IMR-90 (cell line): ENCODE measurements around the gene TGFB2. TPM values are rescaled to one million over a fixed set of nuclear protein-coding genes. Genes with fewer than 3 reads are reported as not detected.

Experiments used
- ATAC-seq: fragments of 200-7000 bp; cut with Tn5 transposase; 2 replicates; pipeline ENCODE4 v1.9.1; 2020; ENCODE audit warnings: low read depth, mild to moderate bottlenecking, moderate library complexity
- BruUV-seq: library from RNA; stranded (reverse); fragments of 400-500 nt; replicated peaks from 2 replicates; lab custom pipeline; 2021; lab: Mats Ljungman, UMichigan
- CTCF ChIA-PET: fragments of 300-600 bp; formaldehyde crosslinking; extraction: SDS; loops from one replicate; lab custom pipeline; 2021; ENCODE audit warnings: antibody characterized with exemption; lab: Yijun Ruan, JAX
- POLR2A ChIA-PET: fragments of 300-600 bp; sonication (Branson Sonifier 250); formaldehyde crosslinking; loops from one replicate; lab custom pipeline; 2022; ENCODE audit warnings: antibody characterized with exemption; ENCODE audit not compliant: unreplicated experiment; lab: Charles Lee
- DNase-seq: peaks from one replicate; pipeline ENCODE4 v3.0.0; 2013
- H2AFZ ChIP-seq: replicated peaks from 2 replicates; pipeline ENCODE3; 2013; ENCODE audit warnings: low read length, mild to moderate bottlenecking; ENCODE audit not compliant: poor library complexity
- H2AK5ac ChIP-seq: 2 replicates; pipeline ENCODE4 v1.6.1; 2013; ENCODE audit warnings: low read depth, low read length, inconsistent platforms
- H2AK9ac ChIP-seq: replicated peaks from 2 replicates; pipeline ENCODE3; 2013; ENCODE audit warnings: mild to moderate bottlenecking, low read depth, low read length, moderate library complexity; ENCODE audit not compliant: poor library complexity
- H2BK120ac ChIP-seq: 2 replicates; pipeline ENCODE4 v1.6.1; 2013; ENCODE audit warnings: low read depth, low read length, inconsistent platforms
- H2BK15ac ChIP-seq: 3 replicates; pipeline ENCODE4 v1.6.1; 2013; ENCODE audit warnings: low read depth, low read length, inconsistent platforms
- H2BK20ac ChIP-seq: 2 replicates; pipeline ENCODE4 v1.6.1; 2013; ENCODE audit warnings: low read depth, mild to moderate bottlenecking, inconsistent platforms, low read length, moderate library complexity
- H2BK5ac ChIP-seq: 2 replicates; pipeline ENCODE4 v1.6.1; 2013; ENCODE audit warnings: mild to moderate bottlenecking, low read depth, low read length, inconsistent platforms; ENCODE audit not compliant: poor library complexity, severe bottlenecking
- H3K14ac ChIP-seq: replicated peaks from 2 replicates; pipeline ENCODE4 v1.6.1; 2013; ENCODE audit warnings: low read depth, low read length, inconsistent platforms
- H3K18ac ChIP-seq: 2 replicates; pipeline ENCODE4 v1.6.1; 2013; ENCODE audit warnings: low read depth, low read length, control low read depth
- H3K23ac ChIP-seq: 2 replicates; pipeline ENCODE4 v1.6.1; 2013; ENCODE audit warnings: low read depth, low read length, inconsistent platforms
- H3K27ac ChIP-seq: 2 replicates; pipeline ENCODE4 v1.5.1; 2013; ENCODE audit warnings: mild to moderate bottlenecking, control low read depth, low read length; ENCODE audit not compliant: insufficient read depth
- H3K27me3 ChIP-seq: 2 replicates; pipeline ENCODE4 v1.6.1; 2013; ENCODE audit warnings: low read length; ENCODE audit not compliant: control insufficient read depth, insufficient read depth
- H3K36me3 ChIP-seq: 2 replicates; pipeline ENCODE4 v1.6.1; 2013; ENCODE audit warnings: low read length, mixed read lengths; ENCODE audit not compliant: control insufficient read depth, insufficient read depth
- H3K4ac ChIP-seq: 2 replicates; pipeline ENCODE4 v1.6.1; 2013; ENCODE audit warnings: low read depth, low read length, inconsistent platforms
- H3K4me1 ChIP-seq: 2 replicates; pipeline ENCODE4 v1.6.1; 2013; ENCODE audit warnings: low read length, mixed read lengths; ENCODE audit not compliant: control insufficient read depth, insufficient read depth
- H3K4me2 ChIP-seq: 2 replicates; pipeline ENCODE4 v1.6.1; 2013; ENCODE audit warnings: low read depth, mild to moderate bottlenecking, control low read depth, low read length, moderate library complexity
- H3K4me3 ChIP-seq: 2 replicates; pipeline ENCODE4 v1.5.1; 2013; ENCODE audit warnings: low read depth, mild to moderate bottlenecking, control low read depth, low read length, moderate library complexity; ENCODE audit not compliant: insufficient read depth
- H3K56ac ChIP-seq: 2 replicates; pipeline ENCODE4 v1.6.1; 2013; ENCODE audit warnings: low read length, inconsistent platforms; ENCODE audit not compliant: insufficient read depth; ENCODE audit errors: extremely low read depth
- H3K79me1 ChIP-seq, 2 experiments: 2 replicates each; pipeline ENCODE4 v1.6.1; 2013; ENCODE audit warnings: low read length in 2 of 2, inconsistent platforms in 1 of 2, low read depth in 1 of 2
- H3K9ac ChIP-seq: 2 replicates; pipeline ENCODE4 v1.6.1; 2013; ENCODE audit warnings: low read depth, low read length, control low read depth
- H3K9me1 ChIP-seq: 2 replicates; pipeline ENCODE4 v1.6.1; 2013; ENCODE audit warnings: low read length, inconsistent platforms; ENCODE audit not compliant: insufficient read depth
- H3K9me3 ChIP-seq: 2 replicates; pipeline ENCODE4 v1.6.1; 2013; ENCODE audit warnings: low read length; ENCODE audit not compliant: control insufficient read depth, insufficient read depth
- H4K20me1 ChIP-seq: 2 replicates; pipeline ENCODE4 v1.6.1; 2013; ENCODE audit warnings: low read length, inconsistent platforms; ENCODE audit not compliant: insufficient read depth
- H4K5ac ChIP-seq: 2 replicates; pipeline ENCODE4 v1.6.1; 2013; ENCODE audit warnings: mild to moderate bottlenecking, low read depth, low read length, control low read depth
- H4K8ac ChIP-seq, 2 experiments: 2 replicates each; pipeline ENCODE4 v1.6.1; 2013; ENCODE audit warnings: low read depth in 2 of 2, low read length in 2 of 2, control low read depth in 1 of 2, inconsistent platforms in 1 of 2
- H4K91ac ChIP-seq: 2 replicates; pipeline ENCODE4 v1.6.1; 2013; ENCODE audit warnings: low read depth, low read length, inconsistent platforms; ENCODE audit not compliant: insufficient read depth
- BHLHE40 ChIP-seq: fragments of 150-350 bp; IDR thresholded peaks from 2 replicates; pipeline ENCODE4 v1.6.1; 2016; ENCODE audit warnings: mild to moderate bottlenecking, low read depth, low read length
- CHD1 ChIP-seq: IDR thresholded peaks from 2 replicates; pipeline ENCODE4 v1.6.1; 2012; ENCODE audit warnings: low read depth, low read length, improper control_type of control experiment
- MAFK ChIP-seq: IDR thresholded peaks from 2 replicates; pipeline ENCODE4 v1.6.1; 2012; ENCODE audit warnings: low read depth, low read length, improper control_type of control experiment
- POLR2A ChIP-seq: IDR thresholded peaks from 2 replicates; pipeline ENCODE4 v1.6.1; 2012; ENCODE audit warnings: mild to moderate bottlenecking, low read depth, low read length
- RCOR1 ChIP-seq: IDR thresholded peaks from 2 replicates; pipeline ENCODE4 v1.6.1; 2012; ENCODE audit warnings: mild to moderate bottlenecking, low read length, improper control_type of control experiment; ENCODE audit not compliant: insufficient replicate concordance
- whole genome bisulfite sequencing, 2 experiments: methylation state at CpG; one replicate each; pipeline versions ENCODE4 v1.1.5 to v1.1.7; 2013; ENCODE audit warnings: missing lambda C conversion rate in 2 of 2; ENCODE audit not compliant: insufficient read length in 1 of 2; ENCODE audit errors: extremely low coverage in 2 of 2; 5-methylcytosine and 5-hydroxymethylcytosine counted together
- dilution Hi-C: fragments of 300-500 bp; cut with HindIII; formaldehyde crosslinking; loops from one replicate; pipeline ENCODE4 v1.14.3; 2018; ENCODE audit warnings: low sequenced_read_pairs; ENCODE audit not compliant: unreplicated experiment
- in situ Hi-C: fragments of 300-500 bp; cut with MboI; formaldehyde crosslinking; loops from 3 replicates; pipeline ENCODE4 v1.14.3; 2019; ENCODE audit warnings: low sequenced_read_pairs, inconsistent platforms, mixed read lengths
- intact Hi-C: fragments of 100-400 bp; cut with micrococcal nuclease; formaldehyde crosslinking; loops from 2 replicates; pipeline ENCODE4 v1.10.0; 2022
- polyA plus RNA-seq, 3 experiments: library from polyadenylated mRNA; depleted of rRNA; stranded (reverse); fragments of >200 nt; gene quantifications; 2 replicates each; pipeline ENCODE4 v1.2.3, GENCODE V29; 2012; ENCODE audit warnings: low replicate concordance in 1 of 3
- total RNA-seq: library from RNA; depleted of rRNA; stranded (reverse); fragments of >200 nt; gene quantifications from 2 replicates; pipeline ENCODE4 v1.2.3, GENCODE V29; 2012

Gene TGFB2
- total and polyA plus RNA-seq, 2 of the 4 experiments (the other 2 are of a cell fraction), result 3.7 to 3.8 TPM

DNA sequence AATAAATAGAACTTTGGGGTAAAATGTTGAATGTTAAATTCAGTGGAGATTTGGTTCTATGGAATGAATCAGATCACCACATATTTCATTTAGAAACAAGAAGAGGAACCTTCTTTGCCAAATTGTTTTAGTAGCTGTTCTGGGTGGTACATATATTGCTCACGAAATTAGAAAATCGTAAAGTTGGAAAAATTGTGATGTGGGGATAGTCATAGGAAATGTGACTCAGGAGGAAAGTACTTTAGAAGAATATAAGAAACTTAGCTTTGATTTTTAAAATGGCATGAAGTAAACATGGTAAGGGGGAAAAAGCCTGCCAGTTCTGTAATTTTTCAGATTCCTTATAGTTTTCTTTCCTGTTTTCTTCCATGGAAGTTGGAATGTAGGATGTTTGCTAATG, 32.6 kb upstream of the TGFB2 start:
- Histone ChIP-seq H3K4me3 (no peak overlapping the region), H3K18ac (no peak overlapping the region; the same call in 1 of the 2 replicates), H4K20me1 (no peaks in the 10 kb centered on the region), H3K36me3 (peaks cover 3% of the 10 kb centered on the region; the same call in 1 of the 2 replicates), H2BK120ac (peak overlapping the region; percentile 68; the same call in 1 of the 2 replicates), H2AK9ac (no peak overlapping the region), H4K8ac (peak overlapping the region in 1 of 2 experiments; percentile 9; a peak in 1 of 4 replicates), H3K4ac (peak overlapping the region; percentile 37; the same call in 1 of the 2 replicates), H3K27me3 (no peaks in the 10 kb centered on the region), H2AFZ (no peak overlapping the region), H3K14ac (0 out of 2 replicates have a peak overlapping the region, but pooled peaks have one; percentile 48), H3K9ac (no peak overlapping the region), H3K79me1 (peaks cover 0 to 3% of the 10 kb centered on the region in 2 experiments; a peak in 1 of 4 replicates), H3K9me3 (no peaks in the 10 kb centered on the region), H3K4me2 (no peak overlapping the region; the same call in 1 of the 2 replicates), H4K91ac (peak overlapping the region; percentile 79; the same call in 1 of the 2 replicates), H3K4me1 (peaks cover 5% of the 10 kb centered on the region; the same call in 1 of the 2 replicates), H2BK5ac (peak overlapping the region; percentile 30), H2AK5ac (no peak overlapping the region), H4K5ac (peak overlapping the region; percentile 74; the same call in 1 of the 2 replicates), H2BK20ac (no peak overlapping the region), H2BK15ac (no peak overlapping the region), H3K23ac (no peak overlapping the region), H3K27ac (no peak overlapping the region), H3K9me1 (0 out of 2 replicates have a peak, but pooled peaks cover 3% of the 10 kb centered on the region), H3K56ac (no peak overlapping the region)
- intact Hi-C loops (no loop called here), in situ Hi-C loops (no loop called here), dilution Hi-C loops (no loop called here)
- TF ChIP-seq MAFK (no peak), BHLHE40 (no peak), CHD1 (no peak), POLR2A (no peak), RCOR1 (no peak)
- ATAC-seq (0 out of 2 replicates have a peak, but pooled peaks have one; percentile 32), DNase-seq (peak; percentile 38)
- WGBS, 2 experiments, result 50% methylated on average over 2 of the region's 2 CpGs; no CpG with 5 or more reads in 1 of the 2 experiments
- ChIA-PET CTCF (interaction anchor here (0.7 to 2.1 kb wide), 3 partner anchors 13 to 17 kb away, joined by 3 to 6 read pairs (median 4); no protein-coding TSS in a partner anchor), POLR2A (no interaction called here)
- BruUV-seq, result no TSS peak
